T-helper 2 cell (primary cell): ENCODE data around the gene PRDM7.
"Not testable (repeated sequence)": the region's sequence is repeated elsewhere in the genome, so short reads cannot be mapped to it uniquely, and the experiment has no call there.

ENCODE experiments used
- DNase-seq, 5 experiments: peaks; one replicate each; pipeline versions ENCODE4 v3.0.0 to v3.0.0-alpha.2; 2012 to 2022
- total RNA-seq, 2 donors: gene quantifications; one replicate each; lab custom pipeline; 2026; lab: John Stamatoyannopoulos, UW

Gene PRDM7
- total RNA-seq: 0 reads per million in 2 donors

- peak; percentile 80 to 94 (median 92) for DNase-seq
Measured at GRCh38 chr16:90077240-90077756, at the start of gene PRDM7. Gene PRDM7, minus strand, starts transcription at chr16:90077331. Its CDS starts 1,421 bp downstream, at chr16:90075910.

- DNase-seq: not testable (repeated sequence)
Measured at GRCh38 chr16:90121846-90122245, 44.7 kb upstream of the PRDM7 start.

- DNase-seq: not testable (repeated sequence)
Measured at GRCh38 chr16:90107617-90108016, 30.5 kb upstream of the PRDM7 start.

- not testable (repeated sequence) for DNase-seq
Measured at GRCh38 chr16:90107060-90107459, 29.9 kb upstream of the PRDM7 start.

GRCh38 chr16:90106271-90106670 lies 29.1 kb upstream of the PRDM7 start:
- DNase-seq: peak in 3 of 5 experiments; percentile 54 to 60 (median 54)

- not testable (repeated sequence) for DNase-seq
Measured at GRCh38 chr16:90104725-90105124, 27.6 kb upstream of the PRDM7 start.

- not testable (repeated sequence) for DNase-seq
Measured at GRCh38 chr16:90102086-90102884, 25.2 kb upstream of the PRDM7 start.

GRCh38 chr16:90101332-90101731 lies 24.2 kb upstream of the PRDM7 start:
- DNase-seq: not testable (repeated sequence)

GRCh38 chr16:90100790-90101189 lies 23.7 kb upstream of the PRDM7 start:
- not testable (repeated sequence) for DNase-seq

GRCh38 chr16:90100229-90100628 lies 23.1 kb upstream of the PRDM7 start:
- DNase-seq: not testable (repeated sequence)

- not testable (repeated sequence) for DNase-seq
Measured at GRCh38 chr16:90098936-90099335, 21.8 kb upstream of the PRDM7 start.

- DNase-seq: not testable (repeated sequence)
Measured at GRCh38 chr16:90097010-90097684, 20.0 kb upstream of the PRDM7 start.

GRCh38 chr16:90094791-90095190 lies 17.7 kb upstream of the PRDM7 start:
- DNase-seq: not testable (repeated sequence)

GRCh38 chr16:90094296-90094695 lies 17.2 kb upstream of the PRDM7 start:
- not testable (repeated sequence) for DNase-seq

GRCh38 chr16:90093799-90094198 lies 16.7 kb upstream of the PRDM7 start:
- DNase-seq: not testable (repeated sequence)

- DNase-seq: not testable (repeated sequence)
Measured at GRCh38 chr16:90092781-90093180, 15.7 kb upstream of the PRDM7 start.

- DNase-seq: no peak
Measured at GRCh38 chr16:90084215-90084950, 7.3 kb upstream of the PRDM7 start.

GRCh38 chr16:90083139-90083538 lies 6.0 kb upstream of the PRDM7 start:
- peak in 1 of 5 experiments; percentile 29 for DNase-seq

- DNase-seq: no peak
Measured at GRCh38 chr16:90081606-90081970, 4.5 kb upstream of the PRDM7 start.

GRCh38 chr16:90078579-90078895 lies 1.4 kb upstream of the PRDM7 start:
- no peak for DNase-seq

GRCh38 chr16:90077757-90078578 lies 837 bp upstream of the PRDM7 start:
- peak in 3 of 5 experiments; percentile 6 to 81 (median 7) for DNase-seq
